ENCODE measurements around the gene ZYG11B. TPM values are rescaled to one million over a fixed set of nuclear protein-coding genes. Genes with fewer than 3 reads are reported as not detected.

ZYG11B gene
- total RNA-seq, 3 donors from 2014 or later, result 38.7 to 47.6 (median 47.4) TPM

DNA sequence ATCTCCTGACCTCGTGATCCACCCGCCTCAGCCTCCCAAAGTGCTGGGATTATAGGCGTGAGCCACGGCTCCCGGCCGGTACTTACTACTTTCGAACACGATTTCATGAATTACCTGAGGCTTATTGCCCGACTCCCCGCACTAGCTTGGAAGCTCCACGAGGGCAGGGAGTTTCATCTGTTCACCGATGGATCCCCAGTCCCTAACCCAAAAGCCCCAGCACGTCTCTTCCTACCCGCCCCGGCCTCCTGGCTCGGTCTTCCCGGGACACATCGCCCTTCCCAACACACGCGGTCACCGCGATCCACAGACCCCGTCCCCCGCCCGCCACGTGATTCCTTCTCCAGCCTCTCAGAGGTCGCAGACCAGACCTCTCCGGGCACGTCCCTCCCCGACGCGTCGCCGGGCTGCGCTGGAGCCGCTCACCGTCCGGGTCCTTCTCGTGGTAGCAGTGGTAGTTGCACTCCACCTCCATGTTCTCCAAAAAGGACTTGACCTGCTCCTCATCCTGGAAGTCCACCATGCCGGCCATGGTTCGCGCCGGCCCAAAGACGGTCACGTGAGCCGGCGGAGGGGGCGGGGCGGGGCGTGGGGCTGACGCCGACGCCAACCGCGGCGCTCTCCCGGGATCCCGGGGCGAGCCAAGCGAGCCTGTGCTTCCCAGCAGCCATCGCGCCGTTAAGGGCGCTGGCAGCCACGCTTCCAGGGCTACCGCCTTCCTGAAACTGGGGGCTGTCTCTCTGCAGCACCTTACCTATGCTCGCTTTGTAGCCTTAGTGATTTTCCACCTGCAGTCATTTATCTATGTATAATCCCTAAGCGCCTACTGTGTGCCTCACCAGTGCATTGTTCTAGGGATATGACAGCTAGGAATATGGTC is 28.2 kb upstream of the ZYG11B start, which contains the start of gene COA7:
TSS of gene COA7 (minus strand) at position 553 of the 880 bp plus-strand sequence. CDS start at position 532, 21 bp downstream.
- Histone ChIP-seq H3K9me3 (no peaks in the 10 kb centered on the region), H3K27ac (peak within 1 kb of the TSS; percentile 84 to 87), H3K36me3 (no peaks in the 10 kb centered on the region), H3K27me3 (no peaks in the 10 kb centered on the region), H3K4me1 (no peaks in the 10 kb centered on the region), H3K4me3 (peak within 1 kb of the TSS; percentile 57 to 90 (median 83))
- intact Hi-C loops (cut with DNase I; ENCODE audit: low total_unique reads), result no loop called here
- DNase-seq (ENCODE audit: low spot score in 2 of 2), result peak; percentile 74 to 85
- TF ChIP-seq POLR2AphosphoS5 (IDR thresholded peaks at IDR 0.05) (peak; percentile 78 to 86 (median 84)), POLR2A (IDR thresholded peaks at IDR 0.05) (no peak)
- TF ChIP-seq, protein P1, sequence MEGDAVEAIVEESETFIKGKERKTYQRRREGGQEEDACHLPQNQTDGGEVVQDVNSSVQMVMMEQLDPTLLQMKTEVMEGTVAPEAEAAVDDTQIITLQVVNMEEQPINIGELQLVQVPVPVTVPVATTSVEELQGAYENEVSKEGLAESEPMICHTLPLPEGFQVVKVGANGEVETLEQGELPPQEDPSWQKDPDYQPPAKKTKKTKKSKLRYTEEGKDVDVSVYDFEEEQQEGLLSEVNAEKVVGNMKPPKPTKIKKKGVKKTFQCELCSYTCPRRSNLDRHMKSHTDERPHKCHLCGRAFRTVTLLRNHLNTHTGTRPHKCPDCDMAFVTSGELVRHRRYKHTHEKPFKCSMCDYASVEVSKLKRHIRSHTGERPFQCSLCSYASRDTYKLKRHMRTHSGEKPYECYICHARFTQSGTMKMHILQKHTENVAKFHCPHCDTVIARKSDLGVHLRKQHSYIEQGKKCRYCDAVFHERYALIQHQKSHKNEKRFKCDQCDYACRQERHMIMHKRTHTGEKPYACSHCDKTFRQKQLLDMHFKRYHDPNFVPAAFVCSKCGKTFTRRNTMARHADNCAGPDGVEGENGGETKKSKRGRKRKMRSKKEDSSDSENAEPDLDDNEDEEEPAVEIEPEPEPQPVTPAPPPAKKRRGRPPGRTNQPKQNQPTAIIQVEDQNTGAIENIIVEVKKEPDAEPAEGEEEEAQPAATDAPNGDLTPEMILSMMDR (IDR thresholded peaks at IDR 0.05), result peak in 1 of 3 donors; percentile 17

- DNase-seq (ENCODE audit: low spot score in 2 of 2), result peak; percentile 86 to 94
- intact Hi-C loops (cut with DNase I; ENCODE audit: low total_unique reads), result no loop called here
- TF ChIP-seq POLR2A (IDR thresholded peaks at IDR 0.05) (peak; percentile 36), POLR2AphosphoS5 (IDR thresholded peaks at IDR 0.05) (peak; percentile 78 to 97 (median 88))
- TF ChIP-seq, protein P1 (IDR thresholded peaks at IDR 0.05), result peak in 1 of 3 donors; percentile 12
- Histone ChIP-seq H3K9me3 (no peaks in the 10 kb centered on the region), H3K4me3 (peak overlapping the region; percentile 40 to 75 (median 70)), H3K36me3 (no peaks in the 10 kb centered on the region), H3K4me1 (no peaks in the 10 kb centered on the region), H3K27ac (peak overlapping the region; percentile 87 to 91), H3K27me3 (no peaks in the 10 kb centered on the region)
These were observed 23.1 kb upstream of the ZYG11B start for GRCh38 chr1:52702886-52703787.

- H3K4me1 ChIP-seq, result no peaks in the 10 kb centered on the region
- H3K9me3 ChIP-seq, result no peaks in the 10 kb centered on the region
- no peak for DNase-seq (ENCODE audit: low spot score in 2 of 2)
- no peaks in the 10 kb centered on the region for H3K27me3 ChIP-seq
- H3K27ac ChIP-seq, result no peak overlapping the region
- TF ChIP-seq, protein P1 (IDR thresholded peaks at IDR 0.05), result no peak
- TF ChIP-seq POLR2AphosphoS5 (IDR thresholded peaks at IDR 0.05), result no peak
- TF ChIP-seq POLR2A (IDR thresholded peaks at IDR 0.05), result no peak
- intact Hi-C loops (cut with DNase I; ENCODE audit: low total_unique reads), result no loop called here
- no peak overlapping the region for H3K4me3 ChIP-seq
- H3K36me3 ChIP-seq, result no peaks in the 10 kb centered on the region
These were observed 20.1 kb upstream of the ZYG11B start for GRCh38 chr1:52706136-52706670.

DNA sequence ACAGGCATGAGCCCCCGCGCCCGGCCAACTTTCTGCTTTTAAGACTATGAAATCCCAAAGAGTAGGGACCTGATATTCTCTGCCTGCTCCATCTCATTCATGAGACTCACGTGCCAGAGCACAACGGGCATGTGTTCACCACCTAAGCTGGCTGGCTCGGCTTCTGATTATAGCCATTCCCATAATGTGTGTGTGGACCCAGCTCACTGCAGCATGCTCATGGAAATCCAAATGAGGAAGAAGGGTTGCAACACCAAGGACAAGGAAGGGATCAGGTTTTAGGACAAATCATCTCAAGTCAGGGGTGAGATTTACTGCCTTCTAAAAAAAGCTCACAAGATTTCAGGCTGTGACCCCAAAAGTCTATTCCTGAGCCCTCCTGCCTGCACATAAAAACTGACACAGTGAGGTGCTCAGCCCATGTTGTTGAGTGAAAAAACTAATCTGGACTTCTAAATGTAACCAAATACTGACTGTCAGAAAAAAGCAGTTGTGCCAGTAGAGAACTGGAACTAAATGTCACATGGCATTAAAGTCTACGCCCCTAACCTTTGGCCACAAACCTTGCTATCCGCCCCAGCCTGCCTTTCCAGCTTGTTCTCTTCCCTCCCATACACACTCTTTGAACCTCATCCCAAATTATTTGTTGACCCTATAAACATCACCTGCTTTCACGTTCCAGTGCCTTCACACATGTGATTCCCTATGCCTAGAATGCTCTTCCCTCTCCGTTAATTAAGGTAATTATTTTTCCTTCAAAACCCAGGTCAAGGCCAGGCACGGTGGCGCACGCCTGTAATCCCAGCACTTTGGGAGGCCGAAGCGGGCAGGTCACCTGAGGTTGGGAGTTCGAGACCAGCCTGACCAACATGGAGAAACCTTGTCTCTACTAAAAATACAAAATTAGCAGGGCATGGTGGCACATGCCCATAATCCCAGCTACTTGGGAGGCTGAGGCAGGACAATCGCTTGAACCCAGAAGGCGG is 19.0 kb upstream of the ZYG11B start:
- no peaks in the 10 kb centered on the region for H3K27me3 ChIP-seq
- H3K27ac ChIP-seq, result no peak overlapping the region
- intact Hi-C loops (cut with DNase I; ENCODE audit: low total_unique reads), result no loop called here
- no peaks in the 10 kb centered on the region for H3K4me1 ChIP-seq
- H3K4me3 ChIP-seq, result no peak overlapping the region
- no peaks in the 10 kb centered on the region for H3K9me3 ChIP-seq
- DNase-seq (ENCODE audit: low spot score in 2 of 2), result peak in 1 of 2 donors; percentile 12
- H3K36me3 ChIP-seq, result no peaks in the 10 kb centered on the region
- TF ChIP-seq POLR2AphosphoS5 (IDR thresholded peaks at IDR 0.05) (no peak), POLR2A (IDR thresholded peaks at IDR 0.05) (no peak)
- TF ChIP-seq, protein P1 (IDR thresholded peaks at IDR 0.05), result no peak

Measured in breast epithelium (tissue), 4 donors.